Vagina (tissue), 2 donors: Measurements from ENCODE around the gene ATOH8.

Experiments
- POLR2A ChIP-seq, 2 donors: fragments of 450-650 bp; IDR thresholded peaks; one replicate each; pipeline ENCODE4 v1.6.1; 2017; ENCODE audit warnings: antibody characterized with exemption in 2 of 2, mild to moderate bottlenecking in 2 of 2, moderate library complexity in 2 of 2
- POLR2AphosphoS5 ChIP-seq, 2 donors: sonication (generic); formaldehyde crosslinking; IDR thresholded peaks; one replicate each; pipeline ENCODE4 v1.9.0; 2017; ENCODE audit warnings: antibody characterized with exemption in 2 of 2, mild to moderate bottlenecking in 2 of 2, low read depth in 1 of 2; ENCODE audit not compliant: insufficient read depth in 1 of 2
- TF ChIP-seq, protein P1 (sequence below), 3 experiments: fragments of 450-650 bp in 2 of 3; fragments of 200-600 bp in 1 of 3; sonication (generic) in 1 of 3; IDR thresholded peaks; one replicate each; pipeline ENCODE4 v1.5.1; 2017 to 2019; ENCODE audit warnings: antibody characterized with exemption in 3 of 3, mild to moderate bottlenecking in 2 of 3, moderate library complexity in 2 of 3

DNA sequence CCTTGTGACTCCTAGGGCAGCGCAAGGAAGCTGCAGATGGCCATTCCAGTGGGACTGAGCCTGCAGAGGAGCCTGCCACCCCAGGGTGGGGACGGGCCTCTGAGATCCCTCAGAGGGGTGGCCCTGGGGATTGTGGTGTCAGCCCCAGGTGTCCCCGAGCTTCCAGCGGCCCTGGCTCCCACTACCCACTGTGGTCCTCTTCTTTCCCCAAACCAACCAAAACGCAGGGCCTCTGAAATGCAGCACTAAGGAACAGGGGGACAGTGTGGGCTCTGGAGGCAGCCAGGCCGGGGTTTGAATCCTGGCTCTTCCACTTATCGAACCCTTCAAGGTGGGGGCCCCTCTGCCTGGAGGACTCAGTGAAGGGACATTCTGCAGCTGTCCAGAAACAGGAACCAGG lies 32.7 kb downstream of the ATOH8 start:
- TF ChIP-seq, protein P1, sequence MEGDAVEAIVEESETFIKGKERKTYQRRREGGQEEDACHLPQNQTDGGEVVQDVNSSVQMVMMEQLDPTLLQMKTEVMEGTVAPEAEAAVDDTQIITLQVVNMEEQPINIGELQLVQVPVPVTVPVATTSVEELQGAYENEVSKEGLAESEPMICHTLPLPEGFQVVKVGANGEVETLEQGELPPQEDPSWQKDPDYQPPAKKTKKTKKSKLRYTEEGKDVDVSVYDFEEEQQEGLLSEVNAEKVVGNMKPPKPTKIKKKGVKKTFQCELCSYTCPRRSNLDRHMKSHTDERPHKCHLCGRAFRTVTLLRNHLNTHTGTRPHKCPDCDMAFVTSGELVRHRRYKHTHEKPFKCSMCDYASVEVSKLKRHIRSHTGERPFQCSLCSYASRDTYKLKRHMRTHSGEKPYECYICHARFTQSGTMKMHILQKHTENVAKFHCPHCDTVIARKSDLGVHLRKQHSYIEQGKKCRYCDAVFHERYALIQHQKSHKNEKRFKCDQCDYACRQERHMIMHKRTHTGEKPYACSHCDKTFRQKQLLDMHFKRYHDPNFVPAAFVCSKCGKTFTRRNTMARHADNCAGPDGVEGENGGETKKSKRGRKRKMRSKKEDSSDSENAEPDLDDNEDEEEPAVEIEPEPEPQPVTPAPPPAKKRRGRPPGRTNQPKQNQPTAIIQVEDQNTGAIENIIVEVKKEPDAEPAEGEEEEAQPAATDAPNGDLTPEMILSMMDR (IDR thresholded peaks at IDR 0.05), result no peak
- TF ChIP-seq POLR2A (IDR thresholded peaks at IDR 0.05), result no peak
- TF ChIP-seq POLR2AphosphoS5 (IDR thresholded peaks at IDR 0.05; ENCODE audit: insufficient read depth in 1 of 2, low read depth in 1 of 2), result no peak
